ENCODE data around the gene IRF1. TPM values are rescaled to one million over a fixed set of nuclear protein-coding genes. Genes with fewer than 3 reads are reported as not detected.

Gene IRF1
- total RNA-seq, 1 experiment from 2014 or later = 30.1 TPM

- ChIA-PET RAD21 (ENCODE audit: low non-redundant PET in 1 of 2, low total read pairs in 2 of 2, uncharacterized antibody in 2 of 2, unreplicated experiment in 2 of 2) (no interaction called here), POLR2A (no interaction called here), CTCF (interaction anchor here (1.1 kb wide), 1 partner anchor 45 kb away, joined by 3 read pairs; no protein-coding TSS in a partner anchor)
- no peaks in the 10 kb centered on the region for H3K79me2 ChIP-seq (ENCODE audit: insufficient read depth, low read length)
- H2AFZ ChIP-seq (ENCODE audit: low read depth, low read length, poor library complexity, severe bottlenecking) = no peak overlapping the region
- H3K4me3 ChIP-seq (replicated peaks in 1 of 2; ENCODE audit: low read depth in 1 of 2, low read length in 2 of 2) = no peak overlapping the region
- no TSS peak for BruUV-seq (replicated peaks)
- ATAC-seq (no peak), DNase-seq (ENCODE audit: low read depth, low spot score) (no peak)
- TF ChIP-seq TCF7L2 (IDR thresholded peaks at IDR 0.05; ENCODE audit: borderline replicate concordance, extremely low read depth, insufficient read depth, insufficient read length) (no peak), MAX (IDR thresholded peaks at IDR 0.05) (no peak), YY1 (IDR thresholded peaks at IDR 0.05; ENCODE audit: extremely low read depth, insufficient replicate concordance, low read depth, low read length) (no peak), POLR2AphosphoS5 (IDR thresholded peaks at IDR 0.05; ENCODE audit: low read depth, low read length) (no peak), CBX3 (IDR thresholded peaks at IDR 0.05; ENCODE audit: low read depth) (no peak), CEBPB (IDR thresholded peaks at IDR 0.05; ENCODE audit: low read depth) (no peak), ZBTB33 (IDR thresholded peaks at IDR 0.05; ENCODE audit: extremely low read depth, insufficient replicate concordance, low read length) (no peak)
- intact Hi-C loops (cut with micrococcal nuclease) = no loop called here
- no peaks in the 10 kb centered on the region for H3K27me3 ChIP-seq (ENCODE audit: insufficient read depth, low read length)
- no peak overlapping the region for H3K9ac ChIP-seq (ENCODE audit: low read length)
- H3K36me3 ChIP-seq (ENCODE audit: control insufficient read depth in 1 of 2, insufficient read depth in 2 of 2, low read length in 2 of 2) = no peaks in the 10 kb centered on the region
- no peak overlapping the region for H3K4me2 ChIP-seq (ENCODE audit: low read length)
- H4K20me1 ChIP-seq (ENCODE audit: insufficient read depth) = no peaks in the 10 kb centered on the region
- H3K9me2 ChIP-seq (ENCODE audit: insufficient read depth) = no peaks in the 10 kb centered on the region
- no peaks in the 10 kb centered on the region for H3K9me3 ChIP-seq (ENCODE audit: control insufficient read depth in 1 of 2, insufficient read depth in 1 of 2, low read depth in 1 of 2, low read length in 2 of 2)
- peaks cover 13 to 31% of the 10 kb centered on the region in 2 experiments for H3K4me1 ChIP-seq (ENCODE audit: control insufficient read depth in 1 of 2, insufficient read depth in 2 of 2, low read length in 2 of 2)
- H3K27ac ChIP-seq (ENCODE audit: low read depth, low read length) = no peak overlapping the region
These were observed 34.1 kb downstream of the IRF1 start for GRCh38 chr5:132456296-132456986.

Data from HCT116 (cell line).